HG02642 (cell line): ENCODE measurements around the gene GALNTL6.

Source experiments
- ATAC-seq: cut with Tn5 transposase; IDR thresholded peaks from one replicate; pipeline ENCODE4 v1.9.1; 2021; ENCODE audit warnings: mild to moderate bottlenecking; ENCODE audit not compliant: unreplicated experiment, poor library complexity

The GALNTL6 gene

DNA sequence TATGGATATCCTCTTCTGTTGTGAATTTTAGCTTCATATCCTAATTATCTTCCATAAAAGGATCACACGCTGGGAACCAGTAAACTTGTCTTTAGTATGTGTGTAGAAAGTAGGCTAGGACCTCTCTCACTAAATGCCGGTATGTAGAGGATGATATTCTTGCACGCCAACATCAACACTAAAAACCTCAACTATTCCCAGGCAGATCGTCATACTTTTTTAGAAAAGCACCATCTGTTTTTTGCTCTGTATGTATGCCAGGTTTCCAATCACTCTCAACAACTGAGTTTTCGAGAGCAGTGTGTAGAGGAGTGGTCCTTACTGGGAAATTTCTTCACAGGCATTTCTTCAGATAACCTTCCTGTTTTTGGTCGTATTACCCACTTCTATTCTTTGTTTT is 283.6 kb downstream of the GALNTL6 start:
- ATAC-seq = no peak

DNA sequence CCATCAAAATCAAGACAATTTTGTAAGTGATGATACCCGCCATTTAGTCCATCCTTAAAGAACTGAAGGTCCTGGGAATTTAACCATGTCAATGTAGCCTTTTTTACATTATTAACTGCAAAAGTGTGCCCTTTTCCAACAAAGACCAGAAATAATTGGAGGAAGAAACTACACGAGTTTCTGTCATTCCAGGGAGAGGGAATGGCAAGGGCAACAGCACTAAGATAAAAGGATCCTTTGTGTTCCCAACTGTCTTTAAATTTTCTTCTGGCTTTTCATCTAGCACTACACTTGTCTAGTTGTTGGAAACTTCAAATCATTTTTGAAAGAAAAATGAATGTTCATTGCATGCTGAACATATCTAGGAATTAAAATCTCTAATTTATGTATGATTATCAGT is 286.2 kb downstream of the GALNTL6 start:
- no peak for ATAC-seq

DNA sequence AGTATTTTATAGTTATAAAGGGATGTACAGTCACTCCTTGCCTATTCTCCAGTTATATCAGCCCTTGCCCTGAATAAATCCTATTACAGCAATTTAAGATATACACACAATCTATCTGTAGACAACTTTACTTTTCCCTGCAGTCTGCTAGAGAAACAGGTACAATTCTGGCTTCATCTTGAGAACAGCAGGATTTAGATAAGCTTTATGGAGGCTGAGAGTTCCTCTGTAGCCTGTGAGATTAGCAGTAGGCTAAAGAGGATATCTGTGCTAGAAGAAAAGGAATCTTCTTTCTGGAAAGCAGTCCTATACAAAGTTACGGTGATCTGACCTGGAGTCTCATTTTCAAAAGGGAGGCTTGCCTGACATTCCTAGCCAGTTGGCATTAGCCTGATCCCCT is 290.3 kb downstream of the GALNTL6 start:
- no peak for ATAC-seq

DNA sequence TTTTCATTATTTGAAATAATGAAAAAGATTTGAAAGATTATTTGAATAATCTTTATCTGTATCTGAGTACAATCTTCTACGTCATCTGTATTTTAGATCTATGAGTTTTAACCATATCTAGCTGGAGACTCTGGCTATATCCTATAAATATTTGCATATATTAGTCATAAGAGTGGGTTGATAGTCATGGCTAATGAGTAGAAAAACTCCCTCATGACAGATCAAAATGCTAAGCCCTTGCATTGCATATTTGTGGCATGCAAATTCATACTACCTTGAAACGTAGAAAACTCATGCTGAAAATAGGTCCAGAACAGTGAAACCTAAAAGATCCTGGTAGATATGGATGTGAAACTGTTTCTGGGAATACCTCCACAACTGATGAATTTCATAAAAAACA is 291.3 kb downstream of the GALNTL6 start:
- no peak for ATAC-seq

DNA sequence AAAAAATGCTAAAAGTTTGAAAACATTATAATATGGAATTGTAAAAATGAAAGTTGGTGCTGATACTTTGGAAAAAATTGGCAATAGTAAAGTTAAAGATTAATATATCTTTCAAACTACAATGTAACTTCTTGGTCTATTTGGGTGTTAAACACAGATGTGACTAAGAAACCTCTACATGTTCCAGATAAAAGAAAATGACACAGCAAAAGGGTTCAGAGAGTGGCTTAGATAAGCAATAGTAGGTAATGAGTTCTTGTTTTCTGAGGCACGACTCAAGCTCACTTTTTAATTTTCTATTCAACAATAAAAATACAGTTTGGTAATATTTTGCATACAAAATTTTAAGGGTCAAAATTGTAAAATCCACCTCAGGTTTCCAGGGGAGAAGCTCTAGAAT is 292.7 kb downstream of the GALNTL6 start:
- ATAC-seq = no peak

DNA sequence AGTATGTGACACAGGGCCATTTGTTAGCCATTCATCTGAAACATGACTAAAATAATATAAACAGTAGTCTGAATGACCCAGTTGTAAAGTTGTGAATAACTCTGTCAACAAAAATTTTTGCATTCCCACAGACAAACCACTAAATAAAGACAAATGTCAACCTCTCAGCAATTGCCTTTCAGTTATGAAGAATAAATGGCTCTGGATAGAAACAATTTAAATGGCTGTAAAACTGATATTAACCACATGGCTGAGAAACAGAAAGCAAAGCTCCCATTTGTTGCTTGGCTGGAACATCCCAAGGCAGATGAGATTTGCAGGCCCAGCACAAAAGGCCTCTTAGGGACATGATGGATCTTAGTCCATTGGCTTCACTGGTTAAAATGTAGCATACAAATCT is 296.3 kb downstream of the GALNTL6 start:
- no peak for ATAC-seq

DNA sequence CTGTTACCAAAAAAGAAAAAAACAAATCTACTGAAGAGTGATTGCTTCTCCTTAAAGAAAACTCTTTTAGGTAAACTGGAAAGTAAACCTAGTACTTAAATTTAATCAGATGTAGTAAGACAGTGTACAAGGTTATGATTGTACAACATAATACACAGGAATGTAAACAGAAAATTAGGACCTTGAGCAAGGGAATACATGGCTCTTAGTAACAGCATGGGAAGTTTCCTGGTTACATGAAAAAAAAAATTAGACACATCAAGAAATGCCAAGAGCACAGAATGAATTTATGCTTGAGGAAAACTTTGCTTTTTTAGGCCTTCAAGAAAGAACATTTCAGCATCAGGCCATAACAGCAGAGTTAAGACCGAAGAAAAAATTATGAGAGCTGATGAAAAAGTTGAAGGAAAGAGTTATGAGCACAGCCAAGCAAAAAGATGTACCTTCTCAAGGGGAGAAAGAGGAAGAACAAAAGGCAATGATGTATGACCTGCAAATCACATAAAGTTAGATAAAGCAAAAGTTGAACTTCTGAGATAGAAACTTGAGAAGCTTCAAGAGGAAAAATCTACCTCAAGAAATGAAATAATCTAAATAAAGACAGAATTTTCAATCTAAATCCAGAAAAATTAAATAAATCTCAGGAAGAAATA is 311.6 kb downstream of the GALNTL6 start:
- ATAC-seq = no peak

DNA sequence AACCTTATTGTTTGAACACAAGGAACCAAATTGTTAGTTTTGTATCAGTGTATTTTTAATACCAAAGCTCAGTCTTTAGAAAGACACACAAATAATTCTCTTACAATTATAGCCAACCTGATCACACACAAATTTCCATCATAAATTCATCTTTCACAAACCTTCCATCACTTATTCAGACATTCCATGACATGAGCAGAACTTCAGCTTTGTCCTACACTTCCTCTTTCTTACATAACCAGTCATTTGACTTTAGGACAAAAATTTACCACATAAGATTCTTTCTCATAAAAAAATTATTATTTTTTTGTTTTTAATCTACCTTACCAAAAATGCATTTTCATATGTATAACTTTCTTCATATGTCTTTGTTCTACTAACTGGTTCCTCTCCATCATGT is 312.2 kb downstream of the GALNTL6 start:
- ATAC-seq = no peak

DNA sequence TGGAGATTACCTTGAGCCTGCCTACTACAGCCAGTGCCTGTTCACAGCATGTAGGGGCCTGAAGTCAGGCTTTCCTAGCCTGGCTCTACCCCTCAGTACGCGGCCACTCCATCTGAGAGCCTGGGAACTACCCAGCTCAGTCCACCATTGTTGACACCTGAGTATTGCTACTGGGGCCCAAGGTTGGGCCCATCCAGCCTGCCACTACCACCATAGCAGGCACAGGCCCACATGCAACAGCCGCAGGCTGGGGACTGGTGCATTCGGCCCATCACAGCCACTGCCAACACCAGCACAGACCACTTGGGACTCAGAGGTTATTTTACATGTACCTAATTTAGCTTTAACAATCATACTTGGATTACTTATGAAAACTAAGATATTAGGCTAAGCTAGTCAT is 314.0 kb downstream of the GALNTL6 start:
- ATAC-seq = no peak

DNA sequence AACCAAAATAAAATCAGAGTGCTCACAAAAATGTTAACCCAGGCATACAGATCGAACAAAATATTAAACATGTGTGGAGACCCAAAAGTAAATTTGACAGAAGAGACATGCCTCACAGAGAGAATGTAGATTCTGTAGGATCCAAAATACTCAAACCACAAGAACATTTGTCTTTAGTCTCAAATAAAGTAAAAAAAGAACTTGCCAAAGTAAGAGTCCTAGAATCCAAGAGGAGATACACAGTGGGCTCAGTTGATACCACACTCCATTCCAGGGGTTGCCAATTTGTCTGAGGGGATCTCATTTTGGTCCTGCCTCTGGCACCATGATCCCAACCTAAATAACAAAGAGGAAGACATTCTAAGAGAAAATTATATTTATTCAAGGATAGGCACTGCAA is 316.4 kb downstream of the GALNTL6 start:
- no peak for ATAC-seq

DNA sequence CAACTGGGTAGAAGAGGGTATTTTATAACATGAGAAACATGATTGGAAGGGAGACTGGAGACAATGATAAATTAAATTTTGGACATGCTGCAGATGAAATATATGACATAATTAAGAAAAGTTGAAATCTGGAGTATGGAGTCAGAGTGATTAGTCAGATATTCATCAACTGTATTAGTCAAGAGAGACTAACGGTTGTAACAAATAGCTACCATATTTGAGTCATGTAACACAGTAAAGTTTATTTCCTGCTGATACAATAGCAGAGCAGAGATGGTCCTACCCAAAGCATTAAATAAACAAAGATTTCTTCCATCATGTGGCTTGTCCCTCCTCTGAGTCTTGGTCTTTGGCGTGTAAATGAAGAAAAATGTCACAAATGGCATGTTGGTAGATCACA is 321.3 kb downstream of the GALNTL6 start:
- ATAC-seq = no peak

DNA sequence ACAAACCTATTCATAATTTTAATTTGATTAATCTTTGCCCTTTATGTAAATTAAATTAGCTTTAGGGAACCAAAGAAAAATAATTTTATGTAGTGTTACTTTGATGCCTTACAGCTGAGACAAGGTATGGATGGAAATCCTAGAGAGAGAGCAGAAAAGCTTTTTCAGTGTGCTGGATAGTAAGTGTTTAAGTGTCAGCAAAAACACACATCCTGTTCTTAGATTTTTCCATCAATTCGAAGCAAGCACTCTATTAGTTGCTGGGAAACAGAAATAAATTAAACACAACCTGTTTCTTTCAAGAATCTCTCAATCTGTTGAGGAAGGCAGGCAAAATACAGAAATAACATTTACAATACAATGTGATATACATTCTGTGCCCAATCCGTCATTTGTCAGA is 327.8 kb downstream of the GALNTL6 start:
- no peak for ATAC-seq

DNA sequence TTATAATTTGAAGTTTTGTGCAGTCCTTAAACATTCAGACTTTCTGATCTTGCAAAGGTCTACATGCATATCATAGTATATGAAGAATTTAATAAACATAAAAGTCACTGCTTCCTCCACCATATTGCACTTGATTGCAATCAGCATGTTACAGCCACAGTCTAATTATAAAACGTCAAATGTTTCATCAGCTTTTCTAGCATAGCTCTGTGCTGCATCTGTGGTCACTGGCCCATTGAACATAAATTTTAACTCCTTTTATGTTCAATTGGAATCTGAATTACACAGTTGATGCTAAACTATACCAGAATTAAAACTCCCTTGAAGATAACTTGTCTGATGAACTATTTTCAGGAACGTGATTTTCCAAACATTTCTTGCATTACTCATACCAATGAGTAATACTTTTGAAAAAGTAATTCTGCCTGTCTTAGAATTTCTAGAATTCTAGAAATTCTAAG is 329.1 kb downstream of the GALNTL6 start:
- ATAC-seq = no peak

DNA sequence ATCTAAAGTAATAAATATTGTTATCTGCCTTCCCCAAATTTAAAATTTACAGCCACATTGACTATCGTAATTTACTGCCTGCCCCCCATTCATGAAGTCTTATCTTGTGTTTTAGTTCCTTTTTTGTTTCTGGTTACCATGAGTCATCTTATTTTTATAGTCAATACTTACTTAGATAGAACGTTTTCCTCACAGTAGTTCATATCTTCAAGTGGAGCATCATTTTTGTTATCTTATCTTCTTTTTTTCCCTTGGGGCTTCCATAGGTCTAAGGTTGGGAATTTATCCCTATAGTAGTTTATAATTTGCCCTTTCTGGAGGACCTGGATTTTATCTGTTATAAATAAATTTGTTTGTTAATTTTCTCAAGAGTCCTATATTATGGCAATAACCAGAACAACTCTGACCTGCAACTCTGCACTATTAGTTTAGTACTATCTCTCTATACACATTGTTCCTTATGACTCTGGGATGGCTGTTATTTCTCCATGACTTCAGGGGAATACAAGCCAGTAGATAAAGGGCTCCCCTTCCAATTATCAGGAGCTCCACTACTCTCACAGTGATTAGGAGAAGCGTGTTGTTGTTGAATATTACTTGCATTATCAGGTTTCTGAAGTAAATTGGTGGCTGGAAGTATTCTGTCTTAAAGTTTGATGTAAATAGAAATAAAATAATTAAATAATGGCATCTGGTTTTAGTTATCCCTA is 330.6 kb downstream of the GALNTL6 start:
- ATAC-seq = no peak

DNA sequence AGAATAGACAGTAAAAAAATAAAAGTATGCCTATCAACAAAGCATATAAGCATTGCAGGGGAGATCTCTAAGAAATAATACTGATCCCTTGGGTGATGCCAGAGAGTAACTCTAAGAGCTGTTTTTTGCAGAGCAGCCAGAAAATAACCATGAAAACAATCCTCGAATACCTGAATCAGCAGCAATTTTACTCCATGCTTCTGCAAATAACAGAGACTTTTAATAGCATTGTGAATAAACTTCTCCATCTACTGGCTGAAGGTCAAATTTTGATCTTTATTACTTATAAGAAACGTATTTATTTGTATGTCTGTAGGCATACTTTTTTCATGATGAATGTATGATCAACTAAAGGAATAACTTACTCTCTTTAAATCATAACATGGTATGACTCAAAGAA is 334.5 kb downstream of the GALNTL6 start:
- ATAC-seq = no peak

DNA sequence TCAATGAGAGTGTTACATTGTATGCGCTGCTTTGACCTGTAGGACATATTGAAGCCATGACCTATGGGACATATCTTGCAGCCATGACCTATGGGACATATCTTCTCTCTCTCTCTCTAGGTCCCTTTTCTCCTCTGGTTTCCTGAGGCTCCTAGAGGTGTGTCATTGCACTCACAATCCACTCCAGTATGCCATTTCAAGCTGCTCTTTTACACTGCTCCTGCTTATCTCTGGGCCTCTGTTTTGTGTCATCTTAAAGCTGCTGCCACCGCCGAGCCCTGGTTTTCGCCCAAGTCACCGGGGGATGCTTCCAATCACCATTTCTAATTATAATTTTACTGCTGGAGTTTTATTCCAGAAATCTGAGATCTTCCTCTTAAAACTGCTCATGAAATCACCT is 336.1 kb downstream of the GALNTL6 start:
- ATAC-seq = no peak

DNA sequence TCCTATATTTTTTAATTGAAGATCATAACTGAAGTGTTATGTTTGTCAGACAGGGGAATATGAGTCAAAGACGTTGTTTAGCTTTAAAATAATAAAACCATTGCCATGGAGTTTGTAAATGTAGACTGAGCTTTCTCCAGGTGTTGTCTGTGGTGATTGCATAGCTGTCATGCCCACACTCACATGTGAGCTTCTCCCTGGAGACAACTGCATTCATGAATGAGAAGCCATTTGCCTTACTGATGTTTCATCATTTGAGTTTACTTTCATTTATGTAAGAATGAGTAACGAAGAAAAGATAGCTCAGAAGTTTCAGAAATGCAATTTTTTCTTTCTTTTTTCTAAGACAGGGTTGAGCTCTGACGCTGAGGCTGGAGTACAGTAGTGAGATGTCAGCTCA is 339.1 kb downstream of the GALNTL6 start:
- ATAC-seq = no peak

DNA sequence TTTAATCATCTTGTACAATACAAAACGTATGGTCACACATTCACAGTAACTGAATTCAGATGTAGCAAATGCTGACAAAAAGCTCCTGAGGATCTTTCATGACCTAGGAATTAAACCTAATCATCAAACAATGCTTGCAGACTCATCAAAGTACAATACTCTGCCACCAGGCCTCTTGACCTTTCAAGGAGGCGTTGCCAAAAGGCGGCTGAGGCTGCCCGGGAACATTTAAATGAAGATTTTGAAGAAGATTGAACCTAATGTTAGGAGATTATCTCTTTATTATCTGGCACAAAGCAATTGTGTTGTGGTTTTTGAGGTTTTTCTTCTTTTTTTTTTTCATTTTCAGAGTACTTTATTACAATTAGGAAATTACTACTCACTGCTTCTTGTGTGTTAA is 340.5 kb downstream of the GALNTL6 start:
- no peak for ATAC-seq

DNA sequence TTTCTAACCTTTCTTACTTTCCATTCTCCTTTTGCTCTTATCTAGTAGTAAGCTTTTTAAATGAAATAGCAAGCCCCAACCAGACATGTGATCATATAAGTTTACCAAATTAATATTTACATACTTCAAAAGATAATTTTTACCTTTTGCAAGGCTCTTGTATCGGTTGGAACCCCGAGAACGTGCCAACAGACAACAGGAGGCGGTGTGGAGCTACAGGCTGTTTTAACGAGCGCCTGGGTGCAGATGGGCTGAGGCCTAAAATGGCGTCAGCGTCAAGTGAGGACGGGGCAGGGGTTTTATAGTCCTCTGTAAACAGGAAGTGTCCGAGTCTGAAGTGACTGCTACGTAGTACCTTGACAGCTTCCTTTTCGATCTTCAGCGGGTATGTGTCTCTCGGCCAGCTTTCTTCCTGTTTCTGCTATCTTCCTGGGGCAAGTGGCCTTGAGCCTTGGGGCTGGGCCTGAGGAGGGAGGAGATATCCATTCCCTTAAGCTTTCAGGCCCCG is 342.7 kb downstream of the GALNTL6 start:
- ATAC-seq = no peak

DNA sequence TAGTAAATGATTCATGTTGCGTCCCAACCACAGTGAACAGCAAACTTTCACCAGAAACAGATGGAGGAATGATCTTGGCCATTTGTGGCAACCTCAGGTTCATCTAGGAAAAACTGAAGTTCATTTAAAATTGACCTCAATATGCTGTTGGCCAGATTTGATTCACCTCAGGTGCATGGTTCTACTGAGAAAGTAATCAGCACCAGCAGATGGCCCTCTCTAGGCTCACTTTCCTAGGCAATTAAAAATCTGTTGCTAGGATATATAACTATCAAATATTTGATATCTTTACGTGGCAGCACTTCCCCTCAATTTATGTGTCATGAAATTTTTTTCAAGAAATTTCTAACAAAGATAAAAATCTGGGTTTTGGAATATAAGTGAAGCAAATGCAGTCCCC is 344.7 kb downstream of the GALNTL6 start:
- no peak for ATAC-seq

DNA sequence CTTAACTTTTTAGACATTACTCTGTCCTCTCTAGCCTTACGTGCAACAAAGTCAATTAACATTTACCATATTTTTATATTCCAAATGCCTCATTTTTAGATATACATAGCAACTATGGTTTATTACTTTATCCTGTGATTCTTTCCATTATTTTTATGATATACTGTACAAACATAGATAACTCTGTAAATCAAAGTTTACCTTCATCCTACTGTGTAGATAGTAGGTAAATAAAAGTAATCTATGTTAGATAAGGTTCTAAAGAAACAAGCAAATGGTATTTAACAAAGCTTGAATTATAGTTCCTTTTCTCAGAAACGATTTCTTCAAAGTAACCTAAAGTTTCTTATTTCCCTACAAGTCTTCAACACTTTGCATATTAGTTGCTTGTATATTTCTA is 350.0 kb downstream of the GALNTL6 start:
- ATAC-seq = no peak

DNA sequence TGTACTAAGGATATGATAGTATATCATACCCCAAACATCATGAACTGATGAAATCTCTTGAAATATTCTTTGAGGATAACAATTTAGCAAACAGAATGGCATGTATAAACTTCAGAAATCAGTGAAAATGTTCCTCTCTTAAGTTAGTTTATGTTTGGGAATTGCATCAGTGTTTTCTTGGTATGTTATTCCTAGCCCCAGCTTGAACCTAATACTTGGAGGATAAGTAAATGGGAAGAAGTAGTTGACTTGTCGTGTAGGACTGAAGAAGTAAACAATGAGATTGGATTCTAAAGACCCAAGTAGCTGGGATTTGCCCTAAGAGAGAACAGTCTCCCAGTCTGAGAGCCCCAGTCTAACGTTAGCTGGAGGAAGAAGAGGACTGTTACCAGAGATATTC is 355.7 kb downstream of the GALNTL6 start:
- no peak for ATAC-seq
